Hepatocyte (in vitro differentiated cells): ENCODE measurements around the gene CORO2B. TPM values are rescaled to one million over a fixed set of nuclear protein-coding genes. Genes with fewer than 3 reads are reported as not detected.
"Not testable (repeated sequence)": the region's sequence is repeated elsewhere in the genome, so short reads cannot be mapped to it uniquely, and the experiment has no call there.

Source experiments
- DNase-seq: peaks from one replicate; pipeline ENCODE4 v3.0.0-alpha.2; 2016; ENCODE audit warnings: low spot score
- H2AFZ ChIP-seq: fragments of 200-600 bp; sonication (generic); 2 replicates; pipeline ENCODE4 v1.6.0; 2016; ENCODE audit warnings: antibody characterized with exemption, mild to moderate bottlenecking
- H3K27ac ChIP-seq: fragments of 200-600 bp; sonication (generic); 2 replicates; pipeline ENCODE4 v1.5.1; 2016; ENCODE audit warnings: mild to moderate bottlenecking
- H3K27me3 ChIP-seq: fragments of 200-600 bp; sonication (generic); 2 replicates; pipeline ENCODE4 v1.6.1; 2016
- H3K36me3 ChIP-seq: fragments of 200-600 bp; sonication (generic); replicated peaks from 2 replicates; pipeline ENCODE4 v1.5.1; 2016; ENCODE audit warnings: low read depth; ENCODE audit not compliant: insufficient read depth
- H3K4me1 ChIP-seq: fragments of 200-600 bp; sonication (generic); 2 replicates; pipeline ENCODE4 v1.5.1; 2016; ENCODE audit warnings: mild to moderate bottlenecking, moderate library complexity; ENCODE audit not compliant: insufficient read depth
- H3K4me2 ChIP-seq: fragments of 200-600 bp; sonication (generic); 2 replicates; pipeline ENCODE4 v1.6.0; 2016
- H3K4me3 ChIP-seq: fragments of 200-600 bp; sonication (generic); 2 replicates; pipeline ENCODE4 v1.5.1; 2016; ENCODE audit warnings: mild to moderate bottlenecking
- H3K79me2 ChIP-seq: fragments of 200-600 bp; sonication (generic); 2 replicates; pipeline ENCODE4 v1.6.0; 2017; ENCODE audit warnings: mild to moderate bottlenecking
- H3K9me2 ChIP-seq: fragments of 200-600 bp; sonication (generic); replicated peaks from 2 replicates; pipeline ENCODE4 v1.6.0; 2017; ENCODE audit warnings: mild to moderate bottlenecking; ENCODE audit not compliant: insufficient read depth
- H3K9me3 ChIP-seq: fragments of 200-600 bp; sonication (generic); 2 replicates; pipeline ENCODE4 v1.5.1; 2016; ENCODE audit warnings: low read depth, mild to moderate bottlenecking
- H4K20me1 ChIP-seq: fragments of 200-600 bp; sonication (generic); 2 replicates; pipeline ENCODE4 v1.6.0; 2016; ENCODE audit warnings: mild to moderate bottlenecking; ENCODE audit not compliant: insufficient read depth, poor library complexity, severe bottlenecking
- CTCF ChIP-seq: fragments of 200-600 bp; sonication (generic); IDR thresholded peaks from 2 replicates; pipeline ENCODE4 v1.5.1; 2016; ENCODE audit warnings: antibody characterized with exemption, mild to moderate bottlenecking; ENCODE audit not compliant: poor library complexity
- EZH2 ChIP-seq: fragments of 200-600 bp; sonication (generic); IDR thresholded peaks from 2 replicates; pipeline ENCODE4 v1.6.1; 2016; ENCODE audit warnings: antibody characterized with exemption, mild to moderate bottlenecking, borderline replicate concordance
- EZH2phosphoT487 ChIP-seq: fragments of 200-600 bp; sonication (generic); IDR thresholded peaks from one replicate; pipeline ENCODE4 v1.6.1; 2018; ENCODE audit warnings: antibody characterized with exemption, mild to moderate bottlenecking, low read depth, moderate library complexity; ENCODE audit not compliant: unreplicated experiment, severe bottlenecking
- WGBS: methylation state at CpG from one replicate; pipeline ENCODE4 v1.1.6; 2016; ENCODE audit warnings: low lambda C conversion rate; ENCODE audit errors: missing lambda C conversion rate; 5-methylcytosine and 5-hydroxymethylcytosine counted together
- polyA plus RNA-seq: library from polyadenylated mRNA; unstranded; fragments of >200 nt; fragmentation: Nextera tagmentation; extraction: Ambion mirVana; gene quantifications from 2 replicates; pipeline ENCODE4 v1.2.1, GENCODE V29; 2016
- total RNA-seq: library from RNA; depleted of rRNA; stranded (reverse); fragments of >200 nt; gene quantifications from 2 replicates; pipeline ENCODE4 v1.2.3, GENCODE V29; 2014

CORO2B gene
- total and polyA plus RNA-seq, 2 experiments from 2014 or later = 2.9 to 5.1 TPM

GRCh38 chr15:68646156-68646555 lies 67.4 kb downstream of the CORO2B start:
- TF ChIP-seq CTCF (no peak), EZH2 (no peak), EZH2phosphoT487 (no peak)

GRCh38 chr15:68646696-68647095 lies 67.9 kb downstream of the CORO2B start:
- TF ChIP-seq EZH2phosphoT487 = no peak
- no peak for TF ChIP-seq CTCF
- no peak for TF ChIP-seq EZH2
- Histone ChIP-seq H3K9me2 (no peaks in the 10 kb centered on the region), H3K79me2 (no peaks in the 10 kb centered on the region), H3K4me2 (no peak overlapping the region), H3K4me3 (no peak overlapping the region), H3K27me3 (no peaks in the 10 kb centered on the region), H3K4me1 (no peaks in the 10 kb centered on the region), H2AFZ (no peak overlapping the region), H3K36me3 (no peaks in the 10 kb centered on the region), H4K20me1 (no peaks in the 10 kb centered on the region), H3K9me3 (no peaks in the 10 kb centered on the region), H3K27ac (no peak overlapping the region)
- DNase-seq = no peak
- 79% methylated on average over 5 of the region's 5 CpGs for WGBS

More at GRCh38 chr15:68646156-68646555, 67.4 kb downstream of the CORO2B start:
- H3K27ac ChIP-seq = no peak overlapping the region
- no peaks in the 10 kb centered on the region for H3K36me3 ChIP-seq
- 61% methylated on average over 7 of the region's 7 CpGs for WGBS
- no peaks in the 10 kb centered on the region for H3K4me1 ChIP-seq
- no peak overlapping the region for H3K4me3 ChIP-seq
- H3K79me2 ChIP-seq = no peaks in the 10 kb centered on the region
- H4K20me1 ChIP-seq = no peaks in the 10 kb centered on the region
- no peaks in the 10 kb centered on the region for H3K27me3 ChIP-seq
- H3K4me2 ChIP-seq = no peak overlapping the region
- DNase-seq = no peak
- H3K9me2 ChIP-seq = no peaks in the 10 kb centered on the region
- no peak overlapping the region for H2AFZ ChIP-seq
- no peaks in the 10 kb centered on the region for H3K9me3 ChIP-seq

- not testable (repeated sequence) for H2AFZ ChIP-seq, H3K9me2 ChIP-seq, H4K20me1 ChIP-seq, H3K79me2 ChIP-seq, H3K4me1 ChIP-seq, H3K27me3 ChIP-seq, DNase-seq, H3K27ac ChIP-seq, H3K9me3 ChIP-seq, H3K4me2 ChIP-seq, H3K4me3 ChIP-seq, H3K36me3 ChIP-seq
- WGBS = 95% methylated on average over 13 of the region's 13 CpGs
These were observed 68.6 kb downstream of the CORO2B start for GRCh38 chr15:68647361-68647760.

GRCh38 chr15:68650901-68651709 lies 72.3 kb downstream of the CORO2B start:
- Histone ChIP-seq H4K20me1 (no peaks in the 10 kb centered on the region), H3K4me1 (no peaks in the 10 kb centered on the region), H3K9me3 (no peaks in the 10 kb centered on the region), H3K9me2 (no peaks in the 10 kb centered on the region), H3K4me2 (peak overlapping the region; percentile 48), H3K79me2 (no peaks in the 10 kb centered on the region), H3K27ac (no peak overlapping the region), H3K36me3 (no peaks in the 10 kb centered on the region), H3K27me3 (no peaks in the 10 kb centered on the region), H3K4me3 (no peak overlapping the region), H2AFZ (no peak overlapping the region)
- TF ChIP-seq EZH2 (no peak), CTCF (peak; percentile 61), EZH2phosphoT487 (no peak)
- peak; percentile 70 for DNase-seq
- WGBS = 40% methylated on average over 20 of the region's 23 CpGs
